NCI-H146 treated with DMSO at 0.1 percent for 48 hours (cell line): ENCODE measurements around the gene SIRPD.
A peak's percentile ranks its signal among the peaks of the same experiment; 100 is the strongest.

Experiments
- DNase-seq: peaks from one replicate; lab custom pipeline; 2025; ENCODE audit not compliant: unreplicated experiment; lab: John Stamatoyannopoulos, UW

SIRPD gene

DNA sequence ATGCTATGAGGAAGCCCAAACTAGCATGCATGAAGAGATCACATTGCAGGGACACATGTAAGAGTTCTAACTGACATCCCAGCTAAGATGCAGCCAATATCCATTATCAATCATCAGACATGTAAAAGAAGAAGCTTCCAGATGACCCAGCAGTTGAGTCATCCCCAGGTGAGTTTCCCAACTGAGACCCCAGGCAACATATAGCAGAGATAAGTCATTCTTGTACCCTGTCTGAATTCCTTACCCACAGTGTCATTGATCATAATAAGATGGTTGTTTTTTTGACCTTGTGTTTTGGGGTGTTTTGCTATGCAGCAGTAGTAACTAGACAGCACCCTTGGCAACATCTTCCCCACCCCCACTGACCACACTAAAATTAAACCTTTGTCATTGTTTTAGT, 18.9 kb downstream of the SIRPD start:
- no peak for DNase-seq

DNA sequence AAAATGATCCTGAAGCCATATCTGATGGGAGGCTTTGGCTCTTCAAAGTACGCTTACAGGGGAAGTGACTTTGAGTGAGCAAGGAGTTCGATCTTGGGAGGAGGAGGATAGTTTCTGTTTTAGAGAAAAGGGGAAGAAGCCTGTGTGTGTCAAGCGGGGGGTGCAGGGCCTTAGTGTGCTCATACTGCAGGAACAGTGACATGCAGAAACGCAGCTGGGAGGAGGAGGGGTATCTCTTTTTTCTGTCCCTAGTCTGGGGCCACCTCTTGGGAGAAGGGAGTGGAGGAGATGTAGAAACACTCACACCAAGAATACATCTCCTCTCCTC, 19.8 kb downstream of the SIRPD start:
- DNase-seq: no peak

DNA sequence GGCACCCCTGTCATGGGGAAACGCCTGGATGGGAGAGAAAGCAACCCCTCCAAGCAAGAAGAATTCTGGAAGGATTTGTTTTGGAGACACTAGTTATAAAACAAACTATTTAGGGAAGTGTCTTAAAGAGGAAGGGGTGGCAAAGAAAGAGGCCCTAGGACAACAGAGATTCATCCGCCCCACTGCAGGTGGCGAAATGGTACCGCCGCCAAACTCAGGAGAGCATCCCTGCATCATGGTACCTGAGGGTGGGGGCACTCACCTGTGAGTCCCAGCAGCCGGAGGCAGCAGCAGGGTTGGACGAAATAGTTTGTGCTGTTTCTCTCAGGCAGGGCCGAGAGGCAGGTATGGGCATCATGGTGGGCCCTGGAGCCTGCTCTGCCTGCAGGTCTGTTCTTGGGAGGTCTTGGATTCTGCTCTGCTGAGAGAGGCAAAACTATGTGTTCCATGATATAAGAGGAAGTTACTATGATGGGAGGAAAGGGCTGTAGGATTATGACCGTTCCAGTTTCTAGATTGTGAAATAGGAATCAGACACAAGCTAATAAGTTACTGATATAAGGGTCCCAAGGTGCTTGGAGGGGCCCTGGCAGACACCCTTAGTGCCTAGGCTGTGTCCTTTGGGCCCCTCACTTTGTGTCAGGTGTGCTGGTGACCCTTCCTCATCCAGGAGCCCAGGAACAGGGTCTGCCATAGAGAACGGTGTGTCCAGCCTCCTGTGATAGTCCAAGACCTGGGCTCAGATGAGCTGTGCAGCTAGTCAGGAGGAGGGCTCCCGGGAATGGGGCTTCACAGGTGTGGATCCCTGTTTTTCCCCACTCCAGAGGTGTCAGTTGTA, 20.4 kb downstream of the SIRPD start:
- DNase-seq: no peak

DNA sequence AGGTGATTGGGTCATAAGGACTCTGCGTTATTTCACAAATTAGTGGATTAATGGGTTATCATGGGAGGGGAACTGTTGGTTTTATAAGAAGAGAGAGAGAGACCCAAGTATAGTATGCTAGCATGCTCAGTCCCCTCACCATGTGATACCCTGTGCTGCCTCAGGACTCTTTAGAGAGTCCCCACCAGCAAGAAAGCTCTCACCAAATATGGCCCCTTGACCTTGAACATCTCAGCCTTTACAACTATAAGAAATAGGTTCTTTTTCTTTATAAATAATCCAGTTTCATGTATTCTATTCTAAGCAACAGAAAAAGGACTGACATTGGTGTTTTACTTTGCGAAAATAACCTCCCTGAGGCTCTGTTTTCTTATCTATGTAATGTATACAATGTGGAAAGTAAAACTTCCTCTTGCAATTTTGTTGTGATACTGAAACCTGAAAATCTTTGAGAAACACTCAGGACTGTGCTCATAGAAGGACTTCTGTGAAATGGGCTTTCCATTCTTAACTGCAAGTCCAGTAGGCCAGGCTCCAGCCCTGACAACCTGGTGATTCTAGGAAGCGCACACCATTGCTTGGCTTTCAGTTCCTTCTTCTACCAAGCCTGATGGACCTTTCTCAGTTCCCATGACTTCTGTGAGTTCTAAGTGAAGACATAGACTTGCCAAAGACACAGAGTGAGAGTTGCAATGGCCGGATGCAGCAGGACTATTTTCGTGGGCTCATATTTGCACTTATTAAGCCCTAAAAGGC, 21.9 kb downstream of the SIRPD start:
- no peak for DNase-seq

DNA sequence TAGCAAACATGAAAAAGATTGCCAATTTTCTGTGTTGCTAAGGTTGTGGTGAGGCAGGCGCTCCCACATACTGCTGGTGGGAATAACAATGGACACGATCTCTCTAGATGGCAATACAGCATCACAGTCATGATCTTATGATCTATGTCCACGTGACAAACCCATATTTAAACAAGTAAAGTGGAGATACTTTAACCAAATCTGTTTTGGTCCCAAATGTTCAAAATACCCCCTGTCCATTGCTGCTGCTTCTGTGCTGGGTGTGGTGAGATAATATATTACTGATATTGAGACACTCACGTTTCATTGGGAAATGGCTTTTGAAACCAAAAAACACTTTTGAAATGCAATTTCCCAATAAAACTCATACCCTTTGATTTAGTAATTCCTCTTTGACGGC, 23.0 kb downstream of the SIRPD start:
- DNase-seq: no peak

DNA sequence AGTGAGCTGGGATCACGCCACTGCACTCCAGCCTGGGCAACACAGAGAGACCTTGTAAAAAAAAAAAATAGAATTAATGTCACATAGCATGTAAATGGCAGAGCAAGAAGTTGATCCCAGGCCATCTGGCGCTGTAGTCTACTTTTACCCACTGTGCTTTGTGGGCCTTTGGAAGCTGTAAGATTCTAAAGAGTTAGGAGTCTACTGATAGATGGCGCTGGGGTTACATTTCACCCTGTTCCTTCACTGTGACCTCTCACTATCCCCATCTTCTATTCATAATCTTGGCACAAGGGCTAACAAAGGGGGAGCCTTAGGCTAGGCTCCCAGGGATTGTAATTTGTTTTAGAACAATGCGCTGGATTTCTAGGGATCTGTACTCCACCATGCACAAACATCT, 24.4 kb downstream of the SIRPD start:
- DNase-seq: no peak

DNA sequence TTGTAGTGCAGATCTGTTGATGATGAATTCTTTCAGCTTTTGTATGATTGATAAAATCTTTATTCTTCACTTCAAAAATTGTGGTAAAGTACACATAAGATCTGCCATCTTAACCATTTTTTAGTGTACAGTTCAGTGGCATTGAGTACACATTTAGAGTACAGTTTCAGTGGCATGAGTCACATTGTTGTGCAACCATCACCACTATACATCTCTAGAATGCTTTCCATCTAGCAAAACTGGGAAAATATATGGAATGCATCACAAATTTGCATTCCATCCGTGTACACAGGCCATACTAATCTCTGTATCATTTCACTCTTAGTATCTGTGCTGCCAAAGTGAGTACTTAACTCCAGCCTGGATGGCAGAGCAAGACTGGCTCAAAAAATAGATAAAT, 28.7 kb downstream of the SIRPD start:
- no peak for DNase-seq

DNA sequence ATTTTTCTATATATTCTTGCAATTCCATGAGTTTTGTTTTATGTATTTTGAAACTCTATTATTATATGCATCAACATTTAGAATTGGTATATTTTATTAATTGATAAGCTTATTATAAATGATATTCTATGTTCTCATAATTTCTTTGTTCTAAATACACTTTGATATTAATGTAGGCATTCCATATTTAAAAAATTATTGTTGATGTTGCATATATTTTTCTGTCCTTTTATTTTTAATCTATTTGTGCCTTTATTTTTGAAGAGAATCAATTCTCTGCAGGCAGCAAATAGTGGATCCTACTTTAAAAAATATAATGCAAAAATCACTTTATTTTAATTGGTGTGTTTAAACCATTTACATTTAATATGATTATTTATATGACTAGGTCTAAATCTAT, 29.6 kb downstream of the SIRPD start:
- DNase-seq: no peak

DNA sequence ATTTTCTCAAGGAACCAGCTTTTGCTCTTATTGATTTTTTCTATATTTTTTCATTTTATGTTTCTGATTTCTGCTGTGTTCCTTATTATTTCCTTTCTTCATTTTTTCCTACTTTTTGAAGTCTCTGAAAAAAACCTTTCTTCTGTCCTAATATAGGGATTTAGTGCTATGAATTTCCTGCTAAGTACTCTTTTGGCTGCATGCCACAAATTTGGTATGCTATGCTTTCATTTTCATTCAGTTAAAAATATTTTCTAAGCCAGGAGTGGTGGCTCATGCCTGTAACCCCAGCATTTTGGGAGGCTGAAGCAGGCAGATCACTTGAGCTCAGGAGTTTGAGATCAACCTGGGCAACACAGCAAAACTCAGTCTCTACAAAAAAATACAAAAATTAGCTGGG, 30.6 kb downstream of the SIRPD start:
- DNase-seq: no peak

DNA sequence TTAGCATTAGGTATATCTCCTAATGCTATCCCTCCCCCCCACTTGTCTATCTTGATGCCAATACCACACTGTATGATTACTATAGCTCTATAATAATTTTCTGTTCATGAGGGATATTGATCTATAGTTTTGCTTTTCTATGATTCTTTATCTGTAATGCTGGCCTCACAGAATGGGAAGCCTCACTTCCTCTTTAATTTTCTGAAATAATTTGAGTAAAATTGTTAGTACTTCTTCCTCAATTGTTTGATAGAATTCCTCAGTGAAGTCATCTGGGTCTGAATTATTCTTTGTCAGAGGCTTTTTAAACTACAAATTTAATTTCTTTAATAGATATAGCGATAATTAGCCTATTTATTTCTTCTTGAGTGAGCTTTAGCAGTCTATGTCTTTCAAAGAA, 31.2 kb downstream of the SIRPD start:
- DNase-seq: no peak

DNA sequence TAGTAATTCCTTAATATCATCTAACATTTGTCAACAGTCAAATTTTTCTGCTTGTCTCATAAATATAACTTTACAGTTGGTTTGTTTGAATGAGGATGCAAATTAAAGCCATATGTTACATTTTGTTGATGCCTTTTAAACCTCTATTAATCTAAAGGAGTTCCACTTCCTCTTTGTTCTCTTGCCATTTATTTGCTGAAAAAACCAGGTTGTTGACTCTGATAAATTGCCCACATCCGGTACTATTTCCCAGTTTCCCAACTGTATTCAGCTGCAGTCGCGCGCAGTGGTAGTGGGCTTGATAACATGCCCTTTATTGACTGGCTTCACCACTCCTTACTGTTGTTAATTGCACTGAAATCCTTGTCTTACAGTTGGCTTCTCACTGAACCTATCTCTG, 33.5 kb downstream of the SIRPD start:
- DNase-seq: peak; percentile 51

DNA sequence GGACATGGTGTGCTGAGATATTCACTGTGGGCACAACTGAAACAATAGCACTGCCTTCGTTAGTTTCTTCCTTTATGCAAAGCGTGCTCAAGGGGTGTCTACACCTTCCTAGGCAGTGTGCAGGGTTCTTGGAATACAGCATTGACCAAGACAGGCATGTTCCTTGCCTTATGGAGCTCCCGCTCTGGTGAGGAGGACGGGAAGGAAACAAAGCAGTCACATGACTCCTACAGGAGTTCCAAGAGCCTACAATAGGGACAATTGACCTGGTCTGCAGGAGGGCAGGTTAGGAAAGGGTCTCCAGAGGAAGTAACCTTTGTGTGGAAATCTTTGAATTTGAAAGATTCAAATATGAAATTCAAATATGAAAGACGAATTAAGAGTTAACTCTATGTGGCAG, 40.5 kb downstream of the SIRPD start:
- DNase-seq: no peak

DNA sequence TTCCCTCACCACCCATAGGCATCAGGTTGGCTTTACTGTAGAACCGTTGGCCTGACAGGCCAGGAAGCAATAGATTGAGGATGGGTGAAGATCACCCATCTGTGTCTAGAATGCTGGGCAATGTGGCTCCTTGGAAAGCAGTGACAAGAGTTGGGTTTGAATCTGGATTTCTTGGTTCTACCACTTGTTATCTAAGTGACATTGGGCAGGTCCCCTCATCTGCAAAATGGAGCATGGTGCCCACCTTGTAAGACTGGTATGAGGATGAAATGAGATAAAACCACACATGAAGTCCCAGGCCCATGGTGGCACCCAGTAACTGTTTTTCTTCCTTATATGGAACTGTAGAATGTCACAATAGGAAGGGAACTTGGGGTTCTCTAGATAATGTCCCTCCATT, 43.7 kb downstream of the SIRPD start:
- no peak for DNase-seq

DNA sequence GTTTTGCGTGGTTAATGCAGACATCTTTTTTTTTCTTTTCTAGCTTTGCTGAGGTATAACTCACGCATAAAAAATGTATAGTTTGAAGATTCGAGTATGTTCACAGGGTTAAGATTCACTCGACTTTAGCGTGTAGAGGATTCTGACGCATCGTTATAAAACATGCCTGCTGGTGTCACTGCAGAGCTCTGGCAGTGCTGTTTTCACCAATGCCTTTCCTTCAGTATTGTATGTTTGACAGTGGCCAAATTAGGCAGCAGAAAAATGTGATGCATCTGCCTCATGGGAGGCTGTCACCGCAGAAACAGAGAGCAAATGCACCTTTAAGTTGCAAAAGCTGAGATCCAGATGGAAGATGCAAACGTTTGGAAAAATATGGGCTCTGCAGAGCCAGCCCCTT, 48.3 kb downstream of the SIRPD start:
- no peak for DNase-seq

DNA sequence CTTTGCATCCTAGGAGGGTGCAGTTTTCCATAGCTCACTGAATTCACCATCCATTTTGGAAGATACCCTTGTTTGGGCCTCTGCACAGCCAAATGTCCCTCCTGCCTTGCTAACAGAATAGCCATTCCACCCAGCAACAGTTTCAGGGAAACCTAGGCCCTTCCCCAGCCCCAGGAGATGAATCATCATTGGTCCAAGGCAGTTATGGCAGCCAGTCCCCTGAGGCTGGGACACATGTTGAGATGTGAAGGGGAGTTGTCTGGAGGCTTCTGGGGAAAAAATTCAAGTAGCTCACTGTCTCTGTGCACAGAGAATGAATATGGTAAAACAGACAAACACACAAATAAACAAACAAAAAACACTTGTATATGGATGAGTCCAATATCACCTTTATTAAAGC, 48.9 kb downstream of the SIRPD start:
- DNase-seq: no peak

DNA sequence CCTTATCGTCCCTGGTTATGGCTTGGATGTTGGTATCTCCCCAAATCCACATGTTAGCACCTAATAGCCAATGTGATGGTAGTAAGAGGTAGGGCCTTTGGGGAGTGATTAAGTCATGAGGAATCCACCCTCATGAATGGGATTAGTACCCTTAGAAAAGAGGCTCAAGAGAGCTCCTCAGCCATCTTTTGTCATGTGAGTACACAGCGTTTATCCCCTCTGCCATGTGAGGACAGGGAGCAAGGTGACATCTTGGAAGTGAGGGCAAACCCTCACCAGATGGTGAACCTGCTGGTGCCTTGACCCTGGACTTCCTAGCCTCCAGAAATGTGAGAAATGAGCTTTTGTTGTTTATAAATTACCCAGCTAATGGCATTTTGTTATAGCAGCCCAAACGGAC, 50.2 kb downstream of the SIRPD start:
- DNase-seq: no peak

DNA sequence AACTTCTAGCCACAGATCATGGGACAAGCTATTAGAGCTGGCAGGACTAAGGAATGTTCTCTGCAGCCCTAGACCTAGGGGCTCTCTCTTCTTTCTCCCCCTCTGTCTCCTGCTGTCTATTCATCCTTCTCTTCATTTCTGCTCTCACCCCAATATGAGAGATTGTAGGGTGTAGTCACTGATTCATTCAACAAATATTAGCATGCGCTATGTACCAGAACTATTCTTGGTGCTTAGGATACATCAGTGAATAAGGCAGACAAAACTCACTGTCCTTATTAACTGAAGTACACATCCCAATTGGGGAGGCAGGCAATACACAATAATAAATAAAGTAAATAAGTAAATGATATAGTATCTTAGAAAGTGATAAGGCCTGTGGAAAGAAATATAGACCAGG, 51.6 kb downstream of the SIRPD start:
- no peak for DNase-seq

DNA sequence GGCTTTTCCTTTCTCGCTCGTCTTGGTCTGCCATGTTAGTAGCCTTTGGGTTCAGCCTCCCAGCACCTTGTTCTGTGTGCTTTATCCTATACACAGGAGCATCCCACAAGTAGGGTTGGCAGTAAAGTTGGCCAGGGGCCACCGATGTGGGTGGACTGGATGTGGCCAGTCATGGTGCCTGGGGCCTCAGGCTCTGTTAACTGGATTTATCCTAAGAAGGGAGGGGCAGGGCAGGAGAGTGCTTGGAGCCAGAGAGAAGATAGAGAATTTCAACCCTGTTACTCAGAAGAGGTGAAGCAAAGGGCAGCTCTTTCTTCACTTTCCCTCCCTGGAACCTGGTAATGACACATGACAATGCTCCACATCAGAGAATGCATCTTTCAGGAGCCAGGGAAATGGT, 52.1 kb downstream of the SIRPD start:
- no peak for DNase-seq

DNA sequence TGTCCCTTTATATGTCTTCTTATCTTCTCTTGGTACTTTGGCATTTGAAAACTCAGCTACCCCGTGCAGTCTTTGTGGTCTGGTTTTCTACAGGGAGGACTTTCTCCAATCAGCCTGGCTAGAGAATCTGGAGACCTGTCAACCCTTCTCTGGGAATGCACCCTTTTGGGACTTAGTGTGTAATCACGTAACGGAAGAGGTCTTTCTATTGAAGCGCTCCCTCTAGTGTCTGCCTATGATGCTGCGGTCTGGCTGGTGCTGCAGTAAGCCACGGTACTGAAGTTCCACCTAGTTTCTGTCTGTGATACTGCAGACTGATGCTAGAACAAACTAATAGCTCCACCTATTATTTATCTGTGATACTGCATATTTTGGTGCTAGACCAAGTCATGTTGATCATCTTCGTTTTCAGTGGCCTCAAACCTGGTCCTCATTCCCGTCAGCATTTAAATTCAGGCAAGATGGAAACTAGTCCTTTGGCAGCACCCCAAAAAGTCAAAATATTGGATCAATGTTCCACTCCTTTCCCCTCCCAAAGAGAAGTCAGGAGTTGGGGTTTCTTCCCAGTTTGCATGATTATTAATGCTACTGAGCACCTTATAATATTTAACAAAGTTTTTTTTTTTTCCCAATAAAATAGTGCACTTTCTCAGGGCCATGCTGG, 53.8 kb downstream of the SIRPD start:
- DNase-seq: peak; percentile 87

DNA sequence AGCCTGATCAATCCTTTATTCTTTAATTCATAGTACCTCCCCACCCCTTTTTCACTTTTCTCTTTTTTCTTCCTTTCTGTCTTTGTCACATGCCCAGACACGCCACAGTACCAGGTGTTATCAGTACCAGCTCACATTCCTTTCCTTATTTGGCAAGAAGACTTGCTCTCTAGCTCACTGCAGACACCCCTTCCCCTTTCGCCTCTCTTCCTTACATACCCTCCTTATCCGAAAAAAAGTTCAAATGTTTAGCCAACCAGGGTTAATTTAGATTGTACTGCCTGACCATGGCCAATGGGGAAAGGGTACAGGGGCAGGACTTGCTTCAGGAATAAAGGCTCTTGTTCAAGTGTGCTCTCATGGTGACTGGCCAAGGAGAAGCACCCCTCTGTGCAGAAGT, 57.0 kb downstream of the SIRPD start:
- DNase-seq: no peak

DNA sequence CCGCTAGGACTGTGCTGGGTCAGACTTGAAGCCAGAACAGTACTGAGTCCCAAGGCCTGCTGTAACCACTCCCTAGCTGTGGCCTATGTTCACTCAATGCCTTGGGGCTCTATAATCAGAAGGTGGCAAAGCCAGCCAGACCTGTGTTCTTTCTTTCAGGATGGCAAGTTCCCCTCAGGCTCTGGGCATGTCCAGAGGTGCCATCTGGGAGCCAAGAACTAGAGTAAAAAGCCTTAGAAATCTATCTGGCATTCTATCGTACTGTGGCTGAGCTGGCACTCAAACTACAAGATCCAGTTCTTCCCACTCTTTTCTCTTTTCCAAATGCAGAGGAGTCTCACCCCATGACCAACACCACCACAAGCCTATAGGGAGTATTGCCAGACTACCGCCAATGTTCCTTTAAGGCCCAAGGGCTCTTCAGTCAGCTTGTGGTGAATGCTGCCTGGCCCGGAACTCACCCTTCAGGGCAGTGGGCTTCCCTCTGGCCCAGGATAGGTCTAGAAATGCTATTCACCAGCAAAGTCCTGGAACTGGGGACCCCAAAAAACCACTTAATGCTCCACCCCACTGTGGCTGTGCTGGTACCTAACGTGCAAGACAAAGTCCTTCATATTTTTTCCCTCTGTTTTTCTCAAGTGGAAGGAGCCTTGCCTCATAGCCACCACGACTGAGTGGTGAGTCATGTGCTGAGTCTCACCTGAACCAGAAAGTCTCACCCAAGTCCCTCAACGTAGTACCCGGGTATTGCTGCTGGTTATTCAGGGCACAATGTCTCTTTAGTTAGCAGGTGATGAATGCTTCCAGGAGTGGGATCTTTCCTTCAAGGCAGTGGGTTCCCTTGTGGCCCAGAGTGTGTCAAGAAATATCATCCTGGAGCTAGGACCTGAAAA, 57.7 kb downstream of the SIRPD start:
- DNase-seq: no peak
